Right kidney (tissue), 1 donor: ENCODE measurements around the gene NCDN.

Experiments used
- DNase-seq: peaks from one replicate; pipeline ENCODE4 v3.0.0-alpha.2; 2016

Gene NCDN

GRCh38 chr1:35590476-35591040, 33.0 kb downstream of the NCDN start:
- no peak for DNase-seq

GRCh38 chr1:35591211-35591610, 33.6 kb downstream of the NCDN start:
- no peak for DNase-seq

- no peak for DNase-seq
Measured at GRCh38 chr1:35592991-35593769, 35.6 kb downstream of the NCDN start.

GRCh38 chr1:35594005-35594760, 36.6 kb downstream of the NCDN start:
- DNase-seq = no peak

- no peak for DNase-seq
Measured at GRCh38 chr1:35595684-35596083, 38.1 kb downstream of the NCDN start.

GRCh38 chr1:35597870-35598269, 40.3 kb downstream of the NCDN start:
- no peak for DNase-seq

- no peak for DNase-seq
Measured at GRCh38 chr1:35598895-35599294, 41.3 kb downstream of the NCDN start.

GRCh38 chr1:35599411-35599810, 41.8 kb downstream of the NCDN start:
- DNase-seq = no peak

- no peak for DNase-seq
Measured at GRCh38 chr1:35600593-35600992, 43.0 kb downstream of the NCDN start.

- no peak for DNase-seq
Measured at GRCh38 chr1:35603468-35603867, 45.9 kb downstream of the NCDN start.

- no peak for DNase-seq
Measured at GRCh38 chr1:35603941-35604340, 46.3 kb downstream of the NCDN start.

GRCh38 chr1:35605071-35605866, 47.7 kb downstream of the NCDN start:
- DNase-seq = no peak

GRCh38 chr1:35605867-35606182, 48.2 kb downstream of the NCDN start:
- DNase-seq = no peak

GRCh38 chr1:35611655-35612054, 54.1 kb downstream of the NCDN start:
- DNase-seq = no peak

- DNase-seq = no peak
Measured at GRCh38 chr1:35615440-35615839, 57.8 kb downstream of the NCDN start.
